ENCODE measurements around the gene CXCL14.

DNA sequence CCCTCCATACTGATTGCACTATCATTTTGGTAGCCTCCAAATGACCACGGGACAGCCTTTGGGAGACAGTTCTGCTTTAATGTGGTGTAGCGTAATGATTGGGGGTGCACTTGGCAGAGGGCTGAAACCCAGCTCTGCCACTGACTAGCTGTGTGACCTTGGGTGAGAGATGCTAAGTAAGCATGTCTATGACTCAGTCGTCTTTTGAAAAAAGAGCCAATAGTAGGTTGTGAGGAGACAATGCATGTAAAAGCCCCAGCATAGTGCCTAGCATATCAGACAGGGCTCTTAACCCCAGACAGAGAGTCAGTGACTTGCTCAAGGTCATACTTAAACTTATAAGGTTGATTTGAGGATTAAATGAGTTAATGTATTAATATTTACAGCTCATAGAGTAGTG lies 18.0 kb upstream of the CXCL14 start:
- TF ChIP-seq, protein P1, sequence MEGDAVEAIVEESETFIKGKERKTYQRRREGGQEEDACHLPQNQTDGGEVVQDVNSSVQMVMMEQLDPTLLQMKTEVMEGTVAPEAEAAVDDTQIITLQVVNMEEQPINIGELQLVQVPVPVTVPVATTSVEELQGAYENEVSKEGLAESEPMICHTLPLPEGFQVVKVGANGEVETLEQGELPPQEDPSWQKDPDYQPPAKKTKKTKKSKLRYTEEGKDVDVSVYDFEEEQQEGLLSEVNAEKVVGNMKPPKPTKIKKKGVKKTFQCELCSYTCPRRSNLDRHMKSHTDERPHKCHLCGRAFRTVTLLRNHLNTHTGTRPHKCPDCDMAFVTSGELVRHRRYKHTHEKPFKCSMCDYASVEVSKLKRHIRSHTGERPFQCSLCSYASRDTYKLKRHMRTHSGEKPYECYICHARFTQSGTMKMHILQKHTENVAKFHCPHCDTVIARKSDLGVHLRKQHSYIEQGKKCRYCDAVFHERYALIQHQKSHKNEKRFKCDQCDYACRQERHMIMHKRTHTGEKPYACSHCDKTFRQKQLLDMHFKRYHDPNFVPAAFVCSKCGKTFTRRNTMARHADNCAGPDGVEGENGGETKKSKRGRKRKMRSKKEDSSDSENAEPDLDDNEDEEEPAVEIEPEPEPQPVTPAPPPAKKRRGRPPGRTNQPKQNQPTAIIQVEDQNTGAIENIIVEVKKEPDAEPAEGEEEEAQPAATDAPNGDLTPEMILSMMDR (IDR thresholded peaks at IDR 0.05) = no peak
- TF ChIP-seq POLR2A (IDR thresholded peaks at IDR 0.05) (no peak), POLR2AphosphoS5 (IDR thresholded peaks at IDR 0.05) (no peak), EP300 (IDR thresholded peaks at IDR 0.05; ENCODE audit: low read depth) (no peak)
